Chondrocyte (in vitro differentiated cells): Measurements from ENCODE around the gene SOX1. TPM values are rescaled to one million over a fixed set of nuclear protein-coding genes. Genes with fewer than 3 reads are reported as not detected.

Source experiments
- DNase-seq: peaks from one replicate; pipeline ENCODE4 v3.0.0; 2021; ENCODE audit warnings: mixed read lengths, low spot score
- H3K27ac Mint-ChIP-seq: one replicate; pipeline ENCODE4 v1.8.0; 2021; ENCODE audit warnings: mild to moderate bottlenecking, moderate library complexity, mixed read lengths; ENCODE audit not compliant: unreplicated experiment
- H3K27me3 Mint-ChIP-seq: 2 replicates; pipeline ENCODE4 v1.8.0; 2021; ENCODE audit warnings: low read depth, mixed read lengths
- H3K36me3 Mint-ChIP-seq: 2 replicates; pipeline ENCODE4 v1.8.0; 2021; ENCODE audit warnings: low read depth, mixed read lengths
- H3K4me1 Mint-ChIP-seq: 2 replicates; pipeline ENCODE4 v1.8.0; 2021; ENCODE audit warnings: low read depth, mild to moderate bottlenecking, mixed read lengths
- H3K4me3 Mint-ChIP-seq: one replicate; pipeline ENCODE4 v1.8.0; 2021; ENCODE audit warnings: mild to moderate bottlenecking, moderate library complexity, mixed read lengths; ENCODE audit not compliant: unreplicated experiment
- H3K9me3 Mint-ChIP-seq: 2 replicates; pipeline ENCODE4 v1.8.0; 2021; ENCODE audit warnings: low read depth, mixed read lengths
- CTCF ChIP-seq: fragments of 200-600 bp; sonication (generic); IDR thresholded peaks from 2 replicates; pipeline ENCODE4 v1.5.0; 2021; ENCODE audit warnings: antibody characterized with exemption, mild to moderate bottlenecking, moderate library complexity
- total RNA-seq: library from RNA; stranded (reverse); gene quantifications from 3 replicates; pipeline ENCODE4 v1.2.1, GENCODE V29; 2021

Gene SOX1
- total RNA-seq, 1 donor from 2014 or later, result not detected

- H3K4me3 Mint-ChIP-seq, result no peak overlapping the region
- H3K9me3 Mint-ChIP-seq, result no peaks in the 10 kb centered on the region
- no peaks in the 10 kb centered on the region for H3K4me1 Mint-ChIP-seq
- TF ChIP-seq CTCF, result no peak
- H3K36me3 Mint-ChIP-seq, result no peaks in the 10 kb centered on the region
- no peak overlapping the region for H3K27ac Mint-ChIP-seq
- H3K27me3 Mint-ChIP-seq, result peaks cover 54% of the 10 kb centered on the region
- no peak for DNase-seq
Observed at GRCh38 chr13:112116187-112116950, 49.4 kb downstream of the SOX1 start.

GRCh38 chr13:112117258-112117954, 50.5 kb downstream of the SOX1 start:
- Mint-ChIP-seq H3K9me3 (no peaks in the 10 kb centered on the region), H3K27me3 (peaks cover 48% of the 10 kb centered on the region), H3K4me3 (no peak overlapping the region), H3K27ac (no peak overlapping the region), H3K36me3 (no peaks in the 10 kb centered on the region), H3K4me1 (no peaks in the 10 kb centered on the region)
- no peak for DNase-seq
- no peak for TF ChIP-seq CTCF

- Mint-ChIP-seq H3K27me3 (peaks cover 45% of the 10 kb centered on the region), H3K4me3 (no peak overlapping the region), H3K9me3 (no peaks in the 10 kb centered on the region), H3K27ac (no peak overlapping the region), H3K4me1 (no peaks in the 10 kb centered on the region), H3K36me3 (no peaks in the 10 kb centered on the region)
- no peak for TF ChIP-seq CTCF
- DNase-seq, result no peak
Observed at GRCh38 chr13:112117955-112118302, 51.0 kb downstream of the SOX1 start.

- Mint-ChIP-seq H3K4me1 (no peaks in the 10 kb centered on the region), H3K27ac (no peak overlapping the region), H3K9me3 (no peaks in the 10 kb centered on the region), H3K4me3 (no peak overlapping the region), H3K36me3 (no peaks in the 10 kb centered on the region), H3K27me3 (peaks cover 42% of the 10 kb centered on the region)
- no peak for DNase-seq
- no peak for TF ChIP-seq CTCF
Observed at GRCh38 chr13:112118451-112119064, 51.6 kb downstream of the SOX1 start.

- H3K4me1 Mint-ChIP-seq, result no peaks in the 10 kb centered on the region
- peaks cover 39% of the 10 kb centered on the region for H3K27me3 Mint-ChIP-seq
- DNase-seq, result no peak
- no peaks in the 10 kb centered on the region for H3K36me3 Mint-ChIP-seq
- no peak overlapping the region for H3K27ac Mint-ChIP-seq
- TF ChIP-seq CTCF, result no peak
- H3K9me3 Mint-ChIP-seq, result no peaks in the 10 kb centered on the region
- no peak overlapping the region for H3K4me3 Mint-ChIP-seq
Observed at GRCh38 chr13:112119192-112120030, 52.5 kb downstream of the SOX1 start.
